GM12864 (cell line): ENCODE measurements around the gene MAGI3.

Source experiments
- DNase-seq: peaks from one replicate; pipeline ENCODE4 v3.0.0-alpha.2; 2011; ENCODE audit warnings: low read depth
- H3K4me3 ChIP-seq: 2 replicates; pipeline ENCODE4 v1.5.1; 2011; ENCODE audit warnings: mild to moderate bottlenecking, low read depth, low read length, control low read depth
- TF ChIP-seq, protein P1 (sequence below): IDR thresholded peaks from 2 replicates; pipeline ENCODE4 v1.5.1; 2011; ENCODE audit warnings: low read depth, mild to moderate bottlenecking, moderate library complexity, low read length, control low read depth, inconsistent platforms; ENCODE audit errors: missing control alignments

Gene MAGI3

DNA sequence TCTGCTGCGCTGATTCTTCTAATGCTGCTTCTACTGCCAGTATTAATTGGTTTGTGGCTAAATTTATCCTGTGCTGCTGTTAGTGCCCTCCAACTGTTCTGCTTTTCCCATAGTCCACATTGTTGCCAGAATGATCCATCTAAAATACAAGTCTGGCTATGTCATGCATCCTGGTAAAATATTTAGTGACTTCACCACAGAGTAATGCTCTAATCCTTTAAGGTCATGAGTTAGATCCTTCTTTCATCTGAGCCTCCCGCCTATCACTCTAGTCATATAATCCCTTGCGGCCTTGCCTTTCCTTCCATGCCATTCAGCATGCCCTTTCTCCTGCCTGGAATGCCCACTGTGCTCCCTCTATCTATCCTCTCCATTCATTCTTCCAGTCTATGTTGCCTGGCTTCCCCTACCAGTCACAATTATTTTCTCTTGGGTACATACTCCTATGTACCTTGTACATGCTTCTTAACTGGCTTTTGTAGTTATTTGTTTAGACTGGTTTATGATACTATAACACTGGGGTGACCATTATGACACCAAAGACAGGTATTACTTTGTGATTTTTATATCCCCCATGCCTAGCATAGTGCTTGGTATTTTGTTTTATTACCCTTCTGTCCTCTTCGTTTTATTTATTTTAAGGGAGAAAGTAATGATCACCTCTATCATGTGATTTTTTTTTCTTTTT is 144.0 kb downstream of the MAGI3 start:
- no peak for DNase-seq
- H3K4me3 ChIP-seq, result no peak overlapping the region
- TF ChIP-seq, protein P1, sequence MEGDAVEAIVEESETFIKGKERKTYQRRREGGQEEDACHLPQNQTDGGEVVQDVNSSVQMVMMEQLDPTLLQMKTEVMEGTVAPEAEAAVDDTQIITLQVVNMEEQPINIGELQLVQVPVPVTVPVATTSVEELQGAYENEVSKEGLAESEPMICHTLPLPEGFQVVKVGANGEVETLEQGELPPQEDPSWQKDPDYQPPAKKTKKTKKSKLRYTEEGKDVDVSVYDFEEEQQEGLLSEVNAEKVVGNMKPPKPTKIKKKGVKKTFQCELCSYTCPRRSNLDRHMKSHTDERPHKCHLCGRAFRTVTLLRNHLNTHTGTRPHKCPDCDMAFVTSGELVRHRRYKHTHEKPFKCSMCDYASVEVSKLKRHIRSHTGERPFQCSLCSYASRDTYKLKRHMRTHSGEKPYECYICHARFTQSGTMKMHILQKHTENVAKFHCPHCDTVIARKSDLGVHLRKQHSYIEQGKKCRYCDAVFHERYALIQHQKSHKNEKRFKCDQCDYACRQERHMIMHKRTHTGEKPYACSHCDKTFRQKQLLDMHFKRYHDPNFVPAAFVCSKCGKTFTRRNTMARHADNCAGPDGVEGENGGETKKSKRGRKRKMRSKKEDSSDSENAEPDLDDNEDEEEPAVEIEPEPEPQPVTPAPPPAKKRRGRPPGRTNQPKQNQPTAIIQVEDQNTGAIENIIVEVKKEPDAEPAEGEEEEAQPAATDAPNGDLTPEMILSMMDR, result no peak

GRCh38 chr1:113534875-113535274 is 144.6 kb downstream of the MAGI3 start:
- no peak for DNase-seq
- no peak overlapping the region for H3K4me3 ChIP-seq

GRCh38 chr1:113536182-113536780 is 146.0 kb downstream of the MAGI3 start:
- no peak overlapping the region for H3K4me3 ChIP-seq
- DNase-seq, result no peak
- TF ChIP-seq, protein P1, result no peak

More at GRCh38 chr1:113534875-113535274, 144.6 kb downstream of the MAGI3 start:
- TF ChIP-seq, protein P1, result no peak

DNA sequence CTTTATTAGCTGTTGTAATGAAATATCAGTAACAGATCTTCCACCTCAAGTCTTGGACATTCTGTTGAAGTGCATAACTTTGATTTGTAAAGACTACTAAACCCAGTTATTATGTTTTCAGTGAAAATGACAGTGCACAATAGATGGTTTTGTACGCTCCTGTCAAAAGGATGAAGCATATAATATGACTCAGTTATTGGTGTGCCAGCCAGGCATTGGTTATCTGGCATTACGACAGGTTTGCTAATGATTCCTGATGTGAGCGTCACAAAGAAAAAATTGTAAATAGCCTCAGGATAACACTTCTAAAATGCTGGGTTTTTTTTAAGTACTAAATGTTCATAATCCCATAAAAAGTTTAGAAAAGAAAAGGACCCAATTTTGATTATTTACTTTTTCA is 147.9 kb downstream of the MAGI3 start:
- no peak overlapping the region for H3K4me3 ChIP-seq
- TF ChIP-seq, protein P1, result no peak
- no peak for DNase-seq

DNA sequence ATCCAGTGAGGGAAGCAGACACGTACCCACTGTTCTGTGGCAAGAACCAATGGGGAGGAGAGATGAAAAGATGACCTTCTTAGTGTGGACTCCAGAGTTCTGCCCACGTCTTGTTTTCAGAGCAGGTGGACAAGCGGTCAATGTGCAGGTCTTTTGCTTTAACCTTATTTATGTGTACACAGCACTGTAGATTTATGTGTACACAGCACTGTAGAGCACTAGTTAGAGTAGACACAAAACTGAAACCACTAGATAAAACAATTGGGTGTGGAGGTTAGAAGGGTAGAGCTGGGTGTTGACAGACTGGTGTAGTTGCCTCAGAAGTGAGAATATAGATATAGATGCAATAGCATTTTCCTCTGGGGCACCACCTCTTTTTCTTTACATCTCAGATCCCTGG is 150.0 kb downstream of the MAGI3 start:
- TF ChIP-seq, protein P1, result no peak
- DNase-seq, result no peak
- H3K4me3 ChIP-seq, result no peak overlapping the region

DNA sequence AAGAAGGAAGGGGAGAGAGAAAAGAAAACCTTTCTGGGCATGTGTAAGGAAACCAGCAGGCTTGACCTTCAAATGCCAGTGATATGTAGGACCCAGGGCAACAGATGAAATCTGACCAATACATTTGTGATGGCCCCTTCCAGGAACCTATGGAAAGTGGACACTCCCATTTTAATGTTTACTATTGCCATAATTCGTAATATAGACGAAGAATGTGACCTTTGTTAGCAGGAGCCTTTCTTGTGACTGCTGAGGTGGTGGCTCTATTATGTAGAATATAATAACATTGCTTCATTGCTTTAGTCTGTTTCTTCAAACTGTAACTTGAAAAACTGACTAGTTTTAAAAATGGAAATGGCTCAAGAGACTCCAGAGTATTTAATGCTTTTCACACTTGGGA is 150.8 kb downstream of the MAGI3 start:
- TF ChIP-seq, protein P1, result no peak
- H3K4me3 ChIP-seq, result no peak overlapping the region
- no peak for DNase-seq
